ENCODE results near the gene HJURP.

The HJURP gene

GRCh38 chr2:233799716-233800115 lies 54.6 kb downstream of the HJURP start:
- H3K4me1 Mint-ChIP-seq: no peaks in the 10 kb centered on the region
- H3K27me3 Mint-ChIP-seq (ENCODE audit: low read depth): peaks cover 19% of the 10 kb centered on the region
- TF ChIP-seq, protein P1, sequence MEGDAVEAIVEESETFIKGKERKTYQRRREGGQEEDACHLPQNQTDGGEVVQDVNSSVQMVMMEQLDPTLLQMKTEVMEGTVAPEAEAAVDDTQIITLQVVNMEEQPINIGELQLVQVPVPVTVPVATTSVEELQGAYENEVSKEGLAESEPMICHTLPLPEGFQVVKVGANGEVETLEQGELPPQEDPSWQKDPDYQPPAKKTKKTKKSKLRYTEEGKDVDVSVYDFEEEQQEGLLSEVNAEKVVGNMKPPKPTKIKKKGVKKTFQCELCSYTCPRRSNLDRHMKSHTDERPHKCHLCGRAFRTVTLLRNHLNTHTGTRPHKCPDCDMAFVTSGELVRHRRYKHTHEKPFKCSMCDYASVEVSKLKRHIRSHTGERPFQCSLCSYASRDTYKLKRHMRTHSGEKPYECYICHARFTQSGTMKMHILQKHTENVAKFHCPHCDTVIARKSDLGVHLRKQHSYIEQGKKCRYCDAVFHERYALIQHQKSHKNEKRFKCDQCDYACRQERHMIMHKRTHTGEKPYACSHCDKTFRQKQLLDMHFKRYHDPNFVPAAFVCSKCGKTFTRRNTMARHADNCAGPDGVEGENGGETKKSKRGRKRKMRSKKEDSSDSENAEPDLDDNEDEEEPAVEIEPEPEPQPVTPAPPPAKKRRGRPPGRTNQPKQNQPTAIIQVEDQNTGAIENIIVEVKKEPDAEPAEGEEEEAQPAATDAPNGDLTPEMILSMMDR (IDR thresholded peaks at IDR 0.05; ENCODE audit: unreplicated experiment in 3 of 3): no peak
- no peak overlapping the region for H3K4me3 Mint-ChIP-seq
- H3K9me3 Mint-ChIP-seq: peaks cover 4% of the 10 kb centered on the region
- H3K36me3 Mint-ChIP-seq (ENCODE audit: low read depth): no peaks in the 10 kb centered on the region
- no peak overlapping the region for H3K27ac Mint-ChIP-seq

DNA sequence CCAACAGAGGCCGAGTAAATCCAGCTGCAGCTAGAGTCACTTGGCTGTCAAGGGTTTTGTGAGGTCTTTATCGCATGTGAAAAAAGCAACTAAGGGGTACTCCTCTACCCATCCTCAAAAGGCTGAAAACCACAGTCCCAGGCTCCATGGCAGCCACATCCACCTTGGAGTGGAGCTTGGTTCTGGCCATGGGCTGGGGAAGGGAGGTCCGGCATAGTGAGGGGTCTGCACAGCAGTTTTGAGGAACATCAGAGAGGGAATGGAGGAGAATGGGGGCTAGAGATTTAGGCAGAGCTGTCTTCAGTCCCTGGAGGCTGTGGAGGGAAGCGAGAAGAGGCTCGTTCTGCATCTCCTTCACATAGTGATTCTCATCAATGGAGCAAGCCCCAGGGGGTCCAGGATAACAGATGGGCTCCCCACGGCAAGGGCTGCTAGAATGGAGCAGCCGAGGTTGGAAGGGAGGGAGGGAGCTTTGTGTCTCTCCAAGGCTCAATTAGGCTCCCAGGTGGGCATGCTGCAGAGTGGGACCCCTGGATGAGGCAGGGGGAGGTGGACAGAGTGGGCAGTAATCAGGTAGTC lies 55.2 kb downstream of the HJURP start:
- TF ChIP-seq, protein P1 (IDR thresholded peaks at IDR 0.05; ENCODE audit: unreplicated experiment in 3 of 3): no peak
- Mint-ChIP-seq H3K4me1 (no peaks in the 10 kb centered on the region), H3K27me3 (ENCODE audit: low read depth) (peaks cover 16% of the 10 kb centered on the region), H3K9me3 (peaks cover 4% of the 10 kb centered on the region), H3K27ac (no peak overlapping the region), H3K36me3 (ENCODE audit: low read depth) (no peaks in the 10 kb centered on the region), H3K4me3 (no peak overlapping the region)

DNA sequence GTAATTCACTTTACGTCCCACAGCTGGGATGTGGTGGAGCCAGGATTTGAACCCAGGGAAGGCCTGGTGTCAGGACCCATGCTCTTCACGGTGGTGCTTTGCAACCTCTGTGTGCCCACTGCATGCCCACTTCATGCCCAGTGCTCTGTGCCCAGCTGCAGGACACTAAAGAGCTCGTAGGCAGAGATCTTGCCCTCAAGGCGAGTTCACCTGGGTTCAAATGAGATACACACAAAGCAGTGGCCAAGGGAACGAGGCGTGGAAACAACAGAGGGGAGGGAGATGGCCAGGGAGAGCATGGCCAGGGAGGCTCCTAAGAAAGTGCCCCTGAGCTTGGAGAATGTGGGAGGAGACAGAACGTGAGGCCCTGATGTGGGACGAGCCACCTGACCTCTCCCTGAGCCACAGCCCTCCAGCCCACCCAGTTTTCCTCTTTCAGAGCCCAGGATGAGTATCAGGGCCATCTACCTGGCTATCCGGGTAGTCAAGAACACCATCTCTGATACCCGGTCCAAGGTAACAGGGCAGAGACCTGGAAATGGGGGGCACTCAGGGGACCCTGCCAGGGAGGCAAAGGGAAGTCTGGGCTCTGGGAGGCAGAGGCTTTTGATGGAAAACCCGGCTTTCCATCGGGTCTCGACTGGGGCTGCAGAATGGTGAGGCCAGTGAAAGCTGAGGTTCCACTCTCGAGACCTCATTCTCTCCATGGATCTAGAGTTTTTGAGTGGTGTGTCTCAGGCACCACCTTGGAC lies 55.8 kb downstream of the HJURP start:
- Mint-ChIP-seq H3K27me3 (ENCODE audit: low read depth) (peaks cover 16% of the 10 kb centered on the region), H3K27ac (no peak overlapping the region), H3K36me3 (ENCODE audit: low read depth) (no peaks in the 10 kb centered on the region), H3K4me3 (no peak overlapping the region), H3K9me3 (peaks cover 4% of the 10 kb centered on the region), H3K4me1 (no peaks in the 10 kb centered on the region)
- TF ChIP-seq, protein P1 (IDR thresholded peaks at IDR 0.05; ENCODE audit: unreplicated experiment in 3 of 3): no peak

DNA sequence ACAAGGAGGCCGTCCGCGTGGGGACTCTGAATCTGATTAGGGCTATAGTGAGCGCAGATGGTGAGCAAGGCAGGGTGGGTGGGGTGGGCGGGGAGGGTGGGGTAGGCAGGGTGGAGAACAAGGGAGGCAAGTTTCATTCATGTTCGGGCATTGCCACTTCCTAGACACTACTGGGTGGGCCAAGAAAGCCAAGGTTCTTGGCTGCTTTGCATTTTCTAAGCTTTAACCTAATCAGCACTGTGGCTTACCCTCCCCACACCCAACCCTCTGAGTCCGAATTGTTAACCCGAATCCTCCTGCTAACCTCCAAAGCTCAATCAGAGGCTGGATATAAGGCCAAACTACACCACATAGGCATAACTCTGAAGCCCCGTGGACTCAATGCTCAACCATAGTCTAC lies 58.1 kb downstream of the HJURP start:
- H3K4me3 Mint-ChIP-seq: no peak overlapping the region
- H3K27ac Mint-ChIP-seq: no peak overlapping the region

GRCh38 chr2:233795735-233796171 lies 58.6 kb downstream of the HJURP start:
- Mint-ChIP-seq H3K9me3 (peaks cover 4% of the 10 kb centered on the region), H3K36me3 (ENCODE audit: low read depth) (no peaks in the 10 kb centered on the region), H3K27me3 (ENCODE audit: low read depth) (peaks cover 13% of the 10 kb centered on the region), H3K4me1 (no peaks in the 10 kb centered on the region), H3K4me3 (no peak overlapping the region), H3K27ac (no peak overlapping the region)
- TF ChIP-seq, protein P1 (IDR thresholded peaks at IDR 0.05; ENCODE audit: unreplicated experiment in 3 of 3): no peak

More for the DNA sequence above, 58.1 kb downstream of the HJURP start:
- Mint-ChIP-seq H3K4me1 (no peaks in the 10 kb centered on the region), H3K36me3 (ENCODE audit: low read depth) (no peaks in the 10 kb centered on the region), H3K9me3 (peaks cover 4% of the 10 kb centered on the region), H3K27me3 (ENCODE audit: low read depth) (peaks cover 9% of the 10 kb centered on the region)
- TF ChIP-seq, protein P1 (IDR thresholded peaks at IDR 0.05; ENCODE audit: unreplicated experiment in 3 of 3): no peak
